ENCODE data around the gene MED9. TPM values are rescaled to one million over a fixed set of nuclear protein-coding genes. Genes with fewer than 3 reads are reported as not detected.
A peak's percentile ranks its signal among the peaks of the same experiment; 100 is the strongest.

The MED9 gene
- polyA plus RNA-seq, 1 experiment, result 11.7 TPM

DNA sequence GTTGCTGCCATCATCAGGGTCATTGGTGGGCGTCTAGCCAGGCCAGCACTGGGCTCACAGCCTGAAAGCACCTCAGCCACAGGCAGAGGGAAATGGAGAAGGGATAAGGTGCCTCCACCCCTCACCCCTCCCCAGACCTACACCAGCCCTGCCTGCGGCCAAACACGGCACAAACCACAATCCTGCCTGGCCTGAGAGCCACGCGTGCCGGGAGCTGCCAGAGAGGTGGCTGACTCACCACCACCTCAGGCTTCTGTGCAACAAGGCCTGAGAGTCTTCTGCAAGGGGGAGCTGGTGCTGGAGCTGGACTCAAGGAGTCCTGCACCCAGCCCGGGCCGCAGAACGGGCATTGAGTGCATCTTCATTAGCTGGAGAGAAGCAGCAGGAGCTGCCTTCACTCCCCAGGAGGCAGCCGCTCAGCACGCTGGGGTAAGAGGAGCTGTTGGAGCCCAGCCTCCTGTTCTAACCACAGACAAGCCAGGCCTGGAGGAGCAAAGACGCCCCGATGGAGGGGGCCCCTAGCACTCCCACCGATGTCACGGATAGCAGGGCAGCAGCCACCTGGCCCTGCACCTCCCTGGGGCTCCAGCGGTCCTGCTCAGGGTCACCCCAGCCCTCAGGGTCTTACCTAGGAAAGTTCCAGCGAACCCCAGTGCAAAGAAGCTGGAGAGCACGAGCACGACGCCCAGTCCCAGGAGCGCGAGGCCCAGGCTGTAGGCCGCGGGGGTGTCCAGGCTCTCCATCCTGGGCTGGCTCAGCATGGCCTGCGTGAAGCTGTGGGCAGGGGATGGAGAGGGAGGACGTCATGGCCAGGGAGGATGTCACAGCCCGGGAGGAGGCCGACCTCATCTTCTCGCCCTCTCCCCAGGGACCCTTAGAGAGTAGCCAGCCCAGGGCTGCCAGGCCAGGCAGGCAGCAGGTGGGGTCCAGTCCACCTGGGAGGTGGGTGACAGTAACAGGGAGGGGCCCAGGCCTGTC is 35.4 kb downstream of the MED9 start:
- H3K27me3 ChIP-seq (ENCODE audit: control insufficient read depth, insufficient read depth, low read length), result no peaks in the 10 kb centered on the region
- no peak overlapping the region for H3K4me3 ChIP-seq (ENCODE audit: low read depth, low read length)
- ChIA-PET POLR2A (no interaction called here), CTCF (interaction anchor here (0.6 to 4.9 kb wide), 8 partner anchors 11 to 156 kb away, joined by 3 to 44 read pairs (median 4); partner anchors contain the start of gene RASD1)
- H3K36me3 ChIP-seq (ENCODE audit: control insufficient read depth, insufficient read depth, low read length), result no peaks in the 10 kb centered on the region
- TF ChIP-seq, protein P1, sequence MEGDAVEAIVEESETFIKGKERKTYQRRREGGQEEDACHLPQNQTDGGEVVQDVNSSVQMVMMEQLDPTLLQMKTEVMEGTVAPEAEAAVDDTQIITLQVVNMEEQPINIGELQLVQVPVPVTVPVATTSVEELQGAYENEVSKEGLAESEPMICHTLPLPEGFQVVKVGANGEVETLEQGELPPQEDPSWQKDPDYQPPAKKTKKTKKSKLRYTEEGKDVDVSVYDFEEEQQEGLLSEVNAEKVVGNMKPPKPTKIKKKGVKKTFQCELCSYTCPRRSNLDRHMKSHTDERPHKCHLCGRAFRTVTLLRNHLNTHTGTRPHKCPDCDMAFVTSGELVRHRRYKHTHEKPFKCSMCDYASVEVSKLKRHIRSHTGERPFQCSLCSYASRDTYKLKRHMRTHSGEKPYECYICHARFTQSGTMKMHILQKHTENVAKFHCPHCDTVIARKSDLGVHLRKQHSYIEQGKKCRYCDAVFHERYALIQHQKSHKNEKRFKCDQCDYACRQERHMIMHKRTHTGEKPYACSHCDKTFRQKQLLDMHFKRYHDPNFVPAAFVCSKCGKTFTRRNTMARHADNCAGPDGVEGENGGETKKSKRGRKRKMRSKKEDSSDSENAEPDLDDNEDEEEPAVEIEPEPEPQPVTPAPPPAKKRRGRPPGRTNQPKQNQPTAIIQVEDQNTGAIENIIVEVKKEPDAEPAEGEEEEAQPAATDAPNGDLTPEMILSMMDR (IDR thresholded peaks at IDR 0.05; ENCODE audit: insufficient read depth, low read depth, low read length), result no peak
- peak; percentile 76 for DNase-seq (ENCODE audit: low read depth)

DNA sequence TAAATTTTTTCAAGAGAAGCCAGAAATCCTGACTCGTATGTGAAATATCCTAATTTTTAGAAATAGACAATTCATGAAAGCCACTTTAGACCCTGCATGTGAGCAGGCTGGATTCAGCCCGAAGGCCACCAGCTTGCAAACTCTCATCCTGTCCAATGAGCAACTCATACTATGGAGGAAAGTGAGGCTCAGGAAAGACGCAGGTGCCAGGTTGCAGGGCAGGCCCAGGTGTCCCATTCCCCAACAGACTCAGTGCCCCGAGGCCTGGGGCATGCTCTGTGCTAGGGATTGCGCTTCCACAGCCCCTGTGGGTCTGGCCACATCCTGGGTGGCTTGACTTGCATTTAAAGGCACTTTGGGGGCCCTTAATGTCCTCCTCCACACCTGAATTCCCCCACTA is 36.1 kb downstream of the MED9 start:
- POLR2A ChIA-PET, result no interaction called here
- Histone ChIP-seq H3K4me3 (ENCODE audit: low read depth, low read length) (no peak overlapping the region), H3K27me3 (ENCODE audit: control insufficient read depth, insufficient read depth, low read length) (no peaks in the 10 kb centered on the region), H3K36me3 (ENCODE audit: control insufficient read depth, insufficient read depth, low read length) (no peaks in the 10 kb centered on the region)
- CTCF ChIA-PET, result interaction anchor here (1.1 to 4.9 kb wide), 2 partner anchors 16 to 129 kb away, joined by 4 to 44 read pairs; partner anchors contain the start of gene RASD1
- no peak for DNase-seq (ENCODE audit: low read depth)
- TF ChIP-seq, protein P1 (IDR thresholded peaks at IDR 0.05; ENCODE audit: insufficient read depth, low read depth, low read length), result no peak

- POLR2A ChIA-PET, result no interaction called here
- CTCF ChIA-PET, result interaction anchor here (1.6 to 3.7 kb wide), 2 partner anchors 17 to 55 kb away, joined by 4 to 19 read pairs; partner anchors contain the start of gene RASD1
- Histone ChIP-seq H3K27me3 (ENCODE audit: control insufficient read depth, insufficient read depth, low read length) (no peaks in the 10 kb centered on the region), H3K4me3 (ENCODE audit: low read depth, low read length) (no peak overlapping the region), H3K36me3 (ENCODE audit: control insufficient read depth, insufficient read depth, low read length) (no peaks in the 10 kb centered on the region)
- TF ChIP-seq, protein P1 (IDR thresholded peaks at IDR 0.05; ENCODE audit: insufficient read depth, low read depth, low read length), result no peak
- no peak for DNase-seq (ENCODE audit: low read depth)
Observed at GRCh38 chr17:17513626-17514025, 36.8 kb downstream of the MED9 start.

DNA sequence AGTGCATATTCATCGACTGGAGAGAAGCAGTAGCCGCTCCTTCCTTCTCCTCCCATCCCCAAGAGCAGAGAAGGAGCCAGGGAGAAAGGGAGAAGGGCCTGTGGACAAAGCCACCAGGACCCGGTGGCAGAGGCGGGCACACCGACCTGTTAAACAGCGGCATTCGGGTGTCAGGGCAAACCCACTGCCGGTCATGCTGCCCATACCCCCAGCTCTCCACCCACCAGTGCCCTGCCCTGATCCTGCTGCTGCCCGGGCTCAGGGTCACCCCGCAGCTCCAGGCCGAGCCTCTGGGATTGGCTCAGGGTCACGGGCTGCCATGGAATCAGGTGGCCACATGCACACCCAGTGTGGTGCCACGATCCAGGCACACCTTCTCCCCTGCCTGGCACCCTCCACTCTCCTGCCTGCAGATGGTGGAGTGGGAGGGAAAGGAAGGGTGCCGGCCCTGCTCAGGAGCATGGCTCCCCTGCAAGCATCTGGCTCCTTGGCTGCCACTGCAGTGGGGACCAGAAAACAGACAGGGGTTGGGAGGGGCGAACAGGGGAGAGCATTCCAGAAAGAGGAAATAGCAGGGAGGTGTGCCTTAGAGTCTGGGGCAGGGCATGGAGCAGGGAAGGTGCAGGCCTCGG is 37.7 kb downstream of the MED9 start:
- POLR2A ChIA-PET, result interaction anchor here (0.6 kb wide), 1 partner anchor 27 kb away, joined by 3 read pairs; no protein-coding TSS in a partner anchor
- CTCF ChIA-PET, result interaction anchor here (1.2 to 3.7 kb wide), 3 partner anchors 7 to 54 kb away, joined by 3 to 19 read pairs (median 4); partner anchors contain the start of gene RASD1
- no peak for DNase-seq (ENCODE audit: low read depth)
- TF ChIP-seq, protein P1 (IDR thresholded peaks at IDR 0.05; ENCODE audit: insufficient read depth, low read depth, low read length), result no peak
- Histone ChIP-seq H3K27me3 (ENCODE audit: control insufficient read depth, insufficient read depth, low read length) (no peaks in the 10 kb centered on the region), H3K36me3 (ENCODE audit: control insufficient read depth, insufficient read depth, low read length) (no peaks in the 10 kb centered on the region), H3K4me3 (ENCODE audit: low read depth, low read length) (no peak overlapping the region)

Measured in BJ (cell line).